H9 (cell line): ENCODE results near the gene CDC42SE1. TPM values are rescaled to one million over a fixed set of nuclear protein-coding genes. Genes with fewer than 3 reads are reported as not detected.

Source experiments
- DNase-seq: peaks from one replicate; pipeline ENCODE4 v3.0.0-alpha.2; 2017
- H2AFZ ChIP-seq: one replicate; pipeline ENCODE4 v1.6.1; 2013; ENCODE audit warnings: mild to moderate bottlenecking, low read length, control low read depth, moderate library complexity
- H2AK5ac ChIP-seq: 2 replicates; pipeline ENCODE4 v1.6.1; 2013; ENCODE audit warnings: low read length, control low read depth, mixed read lengths; ENCODE audit not compliant: insufficient read length
- H2BK120ac ChIP-seq: one replicate; pipeline ENCODE4 v1.6.1; 2013; ENCODE audit warnings: low read depth, mild to moderate bottlenecking, low read length, control low read depth, inconsistent platforms; ENCODE audit not compliant: poor library complexity, severe bottlenecking
- H2BK12ac ChIP-seq: 2 replicates; pipeline ENCODE4 v1.6.1; 2013; ENCODE audit warnings: low read length, control low read depth, mixed read lengths, low read depth; ENCODE audit not compliant: insufficient read length
- H2BK15ac ChIP-seq: 2 replicates; pipeline ENCODE4 v1.6.1; 2013; ENCODE audit warnings: low read depth, low read length, control low read depth
- H2BK20ac ChIP-seq: one replicate; pipeline ENCODE4 v1.6.1; 2013; ENCODE audit warnings: low read depth, mild to moderate bottlenecking, low read length, control low read depth, inconsistent platforms; ENCODE audit not compliant: poor library complexity, severe bottlenecking
- H2BK5ac ChIP-seq: 2 replicates; pipeline ENCODE4 v1.6.1; 2013; ENCODE audit warnings: low read length, control low read depth, mixed read lengths; ENCODE audit not compliant: insufficient read length
- H3K14ac ChIP-seq: 2 replicates; pipeline ENCODE4 v1.6.1; 2013; ENCODE audit warnings: low read length, control low read depth; ENCODE audit not compliant: insufficient read depth
- H3K18ac ChIP-seq: 2 replicates; pipeline ENCODE4 v1.6.1; 2013; ENCODE audit warnings: low read depth, mild to moderate bottlenecking, mixed read lengths, low read length, control low read depth; ENCODE audit not compliant: insufficient read length
- H3K23ac ChIP-seq: 2 replicates; pipeline ENCODE4 v1.6.1; 2013; ENCODE audit warnings: low read length, control low read depth, mixed read lengths, low read depth; ENCODE audit not compliant: insufficient read length
- H3K23me2 ChIP-seq: 2 replicates; pipeline ENCODE4 v1.6.1; 2013; ENCODE audit warnings: low read depth, mild to moderate bottlenecking, mixed read lengths, low read length, control low read depth; ENCODE audit not compliant: insufficient read length, poor library complexity, severe bottlenecking
- H3K27ac ChIP-seq: 2 replicates; pipeline ENCODE4 v1.5.1; 2013; ENCODE audit warnings: low read length, control low read depth, mixed read lengths, low read depth; ENCODE audit not compliant: insufficient read length
- H3K27me3 ChIP-seq: 2 replicates; pipeline ENCODE4 v1.6.1; 2013; ENCODE audit warnings: low read length, control low read depth, inconsistent platforms; ENCODE audit not compliant: insufficient read depth
- H3K4ac ChIP-seq: 2 replicates; pipeline ENCODE4 v1.6.1; 2013; ENCODE audit warnings: low read depth, mild to moderate bottlenecking, control low read depth, inconsistent platforms, low read length, moderate library complexity
- H3K4me1 ChIP-seq: 2 replicates; pipeline ENCODE4 v1.6.1; 2013; ENCODE audit warnings: low read length, control low read depth, inconsistent platforms; ENCODE audit not compliant: insufficient read depth
- H3K4me2 ChIP-seq: 2 replicates; pipeline ENCODE4 v1.6.1; 2013; ENCODE audit warnings: low read length, control low read depth, mixed read lengths; ENCODE audit not compliant: insufficient read length, insufficient read depth
- H3K56ac ChIP-seq: 2 replicates; pipeline ENCODE4 v1.6.1; 2013; ENCODE audit warnings: low read depth, mild to moderate bottlenecking, mixed read lengths, low read length, control low read depth; ENCODE audit not compliant: insufficient read length
- H3K79me1 ChIP-seq: 2 replicates; pipeline ENCODE4 v1.6.1; 2013; ENCODE audit warnings: low read depth, mild to moderate bottlenecking, moderate library complexity, low read length, control low read depth, inconsistent platforms; ENCODE audit not compliant: insufficient read depth, poor library complexity, severe bottlenecking
- H3K79me2 ChIP-seq: 2 replicates; pipeline ENCODE4 v1.6.1; 2013; ENCODE audit warnings: low read length, control low read depth, inconsistent platforms; ENCODE audit not compliant: insufficient read depth
- H3K9ac ChIP-seq: 2 replicates; pipeline ENCODE4 v1.6.1; 2013; ENCODE audit warnings: low read length, control low read depth, mixed read lengths; ENCODE audit not compliant: insufficient read length; ENCODE audit errors: extremely low read depth
- H3K9me3 ChIP-seq: one replicate; pipeline ENCODE4 v1.6.1; 2013; ENCODE audit warnings: low read depth, low read length, inconsistent platforms; ENCODE audit not compliant: control insufficient read depth
- H3T11ph ChIP-seq: one replicate; pipeline ENCODE4 v1.6.1; 2013; ENCODE audit warnings: mild to moderate bottlenecking, low read length, control low read depth, inconsistent platforms
- H4K20me1 ChIP-seq: one replicate; pipeline ENCODE4 v1.6.1; 2013; ENCODE audit not compliant: control insufficient read depth, insufficient read length, insufficient read depth
- H4K5ac ChIP-seq: 2 replicates; pipeline ENCODE4 v1.6.1; 2013; ENCODE audit warnings: low read depth, mild to moderate bottlenecking, mixed read lengths, low read length, control low read depth; ENCODE audit not compliant: insufficient read length
- H4K8ac ChIP-seq: replicated peaks from 2 replicates; pipeline ENCODE4 v1.6.1; 2013; ENCODE audit warnings: low read length, control low read depth, mixed read lengths, low read depth; ENCODE audit not compliant: insufficient read length
- H4K91ac ChIP-seq: 2 replicates; pipeline ENCODE4 v1.6.1; 2013; ENCODE audit warnings: low read depth, mild to moderate bottlenecking, moderate library complexity, mixed read lengths, low read length, control low read depth; ENCODE audit not compliant: insufficient read length
- H3K27ac Mint-ChIP-seq, 3 experiments: 2 replicates in 2 of 3; 3 replicates in 1 of 3; pipeline ENCODE4 v1.8.0; 2020 to 2021; ENCODE audit warnings: mixed read lengths in 3 of 3, mild to moderate bottlenecking in 1 of 3, moderate library complexity in 1 of 3
- H3K27me3 Mint-ChIP-seq: 2 replicates; pipeline ENCODE4 v1.8.0; 2021; ENCODE audit warnings: low read depth, mild to moderate bottlenecking, moderate library complexity, mixed read lengths
- H3K36me3 Mint-ChIP-seq, 3 experiments: 2 replicates in 2 of 3; 3 replicates in 1 of 3; pipeline ENCODE4 v1.8.0; 2020 to 2021; ENCODE audit warnings: low read depth in 3 of 3, mixed read lengths in 3 of 3; ENCODE audit not compliant: insufficient read depth in 1 of 3
- H3K4me1 Mint-ChIP-seq, 2 experiments: 2 replicates each; pipeline ENCODE4 v1.8.0; 2020; ENCODE audit warnings: mixed read lengths in 2 of 2
- H3K4me3 Mint-ChIP-seq, 2 experiments: 2 replicates in 1 of 2; 3 replicates in 1 of 2; pipeline ENCODE4 v1.8.0; 2020 to 2021; ENCODE audit warnings: mild to moderate bottlenecking in 2 of 2, mixed read lengths in 2 of 2, moderate library complexity in 1 of 2
- H3K9me3 Mint-ChIP-seq, 2 experiments: 2 replicates in 1 of 2; 3 replicates in 1 of 2; pipeline ENCODE4 v1.8.0; 2020; ENCODE audit warnings: mild to moderate bottlenecking in 2 of 2, mixed read lengths in 2 of 2, moderate library complexity in 1 of 2
- CTCF ChIP-seq: fragments of 200-600 bp; sonication (generic); conservative IDR thresholded peaks from 3 replicates; pipeline ENCODE4 v1.8.0; 2021; ENCODE audit warnings: antibody characterized with exemption, mild to moderate bottlenecking
- WGBS: extraction: QIAGEN DNeasy Blood & Tissue Kit; methylation state at CpG from one replicate; pipeline ENCODE4 v1.1.7; 2013; ENCODE audit warnings: missing lambda C conversion rate, low lambda C conversion rate, mixed read lengths; ENCODE audit not compliant: insufficient read length; ENCODE audit errors: extremely low coverage; 5-methylcytosine and 5-hydroxymethylcytosine counted together
- total RNA-seq: library from RNA; stranded (reverse); gene quantifications from 2 replicates; pipeline ENCODE4 v1.2.1, GENCODE V29; 2021

The CDC42SE1 gene
- total RNA-seq, 1 experiment from 2014 or later: 87.3 TPM

DNA sequence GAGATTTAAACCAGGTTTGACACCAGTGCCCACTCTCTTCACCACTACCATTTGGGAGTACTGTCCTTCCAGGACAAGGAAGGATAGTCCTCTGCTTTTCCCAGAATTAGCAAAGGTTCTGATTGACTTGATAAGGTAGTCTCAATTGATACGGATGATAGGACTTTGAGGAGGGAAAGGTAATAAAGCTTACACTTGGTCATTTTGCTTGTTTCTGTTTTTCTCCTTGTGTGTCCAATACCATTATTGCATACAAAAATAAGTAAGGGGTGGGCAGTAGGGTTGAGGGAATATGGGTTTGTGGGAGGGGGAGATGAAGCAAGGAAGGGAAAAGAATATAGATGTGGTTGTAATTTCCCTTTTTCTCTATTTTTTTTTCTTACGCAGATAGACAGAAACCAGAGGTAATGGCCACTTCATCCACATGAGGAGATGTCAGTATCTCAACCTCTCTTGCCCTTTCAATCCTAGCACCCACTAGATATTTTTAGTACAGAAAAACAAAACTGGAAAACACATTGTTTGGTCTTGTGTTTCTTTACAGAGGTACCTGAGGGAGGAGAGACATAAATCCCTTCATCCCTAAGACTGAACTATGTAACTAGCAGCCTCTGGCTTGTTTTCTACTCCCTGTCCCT is 9.3 kb downstream of the CDC42SE1 start:
- Histone ChIP-seq H3K9me3 (no peaks in the 10 kb centered on the region), H4K20me1 (no peaks in the 10 kb centered on the region), H3K56ac (no peak overlapping the region), H3K27ac (no peak overlapping the region), H3K4me1 (no peaks in the 10 kb centered on the region; the same call in 1 of the 2 replicates), H3K23me2 (peaks cover 4% of the 10 kb centered on the region), H2BK120ac (no peak overlapping the region), H2BK15ac (no peak overlapping the region), H4K8ac (no peak overlapping the region), H2BK20ac (no peak overlapping the region), H3K79me1 (no peaks in the 10 kb centered on the region), H2AK5ac (no peak overlapping the region), H3K14ac (no peak overlapping the region), H3K4me2 (no peak overlapping the region), H4K91ac (no peak overlapping the region), H3K23ac (no peak overlapping the region), H3K27me3 (no peaks in the 10 kb centered on the region), H3K79me2 (no peaks in the 10 kb centered on the region), H2AFZ (no peak overlapping the region), H3K9ac (no peak overlapping the region), H3K18ac (no peak overlapping the region), H2BK5ac (no peak overlapping the region), H3T11ph (no peak overlapping the region), H2BK12ac (no peak overlapping the region), H4K5ac (no peak overlapping the region), H3K4ac (no peak overlapping the region)
- no peaks in the 10 kb centered on the region for H3K9me3 Mint-ChIP-seq
- WGBS: no CpG with 5 or more reads among the region's 2 CpGs
- H3K27me3 Mint-ChIP-seq: no peaks in the 10 kb centered on the region
- H3K4me3 Mint-ChIP-seq: peak overlapping the region in 1 of 2 experiments; percentile 53; a peak in 2 of 5 replicates
- H3K4me1 Mint-ChIP-seq: peaks cover 17 to 19% of the 10 kb centered on the region in 2 experiments
- H3K27ac Mint-ChIP-seq: peak overlapping the region in 1 of 3 experiments; percentile 61; a peak in 1 of 7 replicates
- DNase-seq: no peak
- TF ChIP-seq CTCF: no peak
- peaks cover 9 to 41% (median 34%) of the 10 kb centered on the region in 3 experiments; a peak in 6 of 7 replicates for H3K36me3 Mint-ChIP-seq
